Stimulated activated CD8-positive, alpha-beta memory T cell treated with anti-CD3 and anti-CD28 coated beads, Interleukin-2, amount 100 ng/mL, for 48 hours (primary cell): ENCODE measurements around the gene CFAP119.

Experiments
- DNase-seq, 2 donors: peaks; one replicate each; pipeline ENCODE4 v3.0.0-alpha.2; 2020; ENCODE audit warnings: low read depth in 2 of 2

CFAP119 gene

GRCh38 chr16:30762991-30763725 lies 1.3 kb upstream of the CFAP119 start:
- DNase-seq = no peak

GRCh38 chr16:30761427-30761927 lies 385 bp downstream of the CFAP119 start:
- peak; percentile 30 to 35 for DNase-seq

DNA sequence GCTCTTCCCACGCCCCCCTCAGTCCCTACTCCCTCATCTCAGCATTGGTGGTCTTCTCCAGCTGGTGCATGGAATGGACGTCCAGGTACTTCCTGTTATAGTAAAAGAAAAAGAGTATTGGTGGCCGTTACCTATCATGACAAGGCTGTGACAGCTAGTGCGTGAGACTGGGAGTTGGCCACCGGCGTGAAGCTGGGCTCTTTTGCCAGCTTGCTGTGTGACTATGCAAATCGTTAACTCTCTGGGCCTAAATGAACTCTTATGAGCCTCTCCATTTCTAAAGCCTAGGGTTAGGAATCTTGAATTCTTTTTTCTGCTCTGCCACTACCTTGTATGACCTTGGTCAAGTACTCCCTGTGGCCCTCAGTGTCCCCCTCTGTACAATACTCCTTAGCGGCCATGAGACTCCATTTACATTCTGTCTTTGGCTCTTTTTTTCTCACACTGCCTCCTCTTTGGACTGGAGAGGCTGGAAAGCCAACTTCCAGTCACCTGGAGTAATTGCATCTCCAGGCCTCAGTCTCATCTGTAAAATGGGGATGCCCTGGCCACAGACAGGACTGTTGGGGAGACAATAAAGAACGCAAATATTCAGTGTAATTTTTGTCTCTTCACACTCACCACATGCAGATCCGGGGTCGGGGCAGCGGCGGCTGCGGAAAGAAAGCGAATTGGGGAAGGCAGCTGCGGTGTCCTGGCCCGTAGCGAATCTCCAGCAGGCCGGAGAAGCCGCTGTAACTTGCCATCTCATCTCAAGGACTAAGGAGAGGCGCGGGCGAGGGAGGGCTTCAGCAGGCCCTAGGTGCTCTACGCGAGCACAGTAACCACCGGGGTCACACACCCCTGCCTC lies 1.1 kb downstream of the CFAP119 start:
- no peak for DNase-seq

- no peak for DNase-seq
These were observed 1.8 kb downstream of the CFAP119 start for GRCh38 chr16:30760001-30760559.

DNA sequence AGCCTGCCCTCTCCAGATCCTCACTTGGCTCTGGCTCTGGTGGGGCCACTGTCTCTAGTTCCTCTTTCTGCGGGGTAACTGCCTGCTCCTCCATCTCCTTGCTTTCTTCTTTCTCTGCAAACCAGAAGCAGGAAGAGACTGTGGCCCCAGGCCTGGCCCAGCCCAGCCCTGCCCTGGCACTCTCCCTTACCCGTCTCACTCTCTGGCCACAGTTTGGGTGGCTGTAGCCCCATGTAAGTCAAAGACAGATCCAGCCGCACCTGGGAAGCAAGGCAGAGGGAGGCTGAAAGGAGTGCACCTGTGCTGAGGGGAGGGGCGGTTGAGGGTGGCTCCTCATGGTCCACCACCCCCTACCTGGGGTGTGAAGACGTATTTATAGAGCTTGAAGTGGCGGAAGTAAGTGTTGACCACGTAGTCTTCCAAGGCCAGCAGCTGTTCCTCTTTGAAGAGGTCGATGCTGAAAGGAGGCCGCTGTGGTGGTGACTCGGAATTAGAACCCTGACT lies 2.8 kb downstream of the CFAP119 start:
- DNase-seq = no peak

DNA sequence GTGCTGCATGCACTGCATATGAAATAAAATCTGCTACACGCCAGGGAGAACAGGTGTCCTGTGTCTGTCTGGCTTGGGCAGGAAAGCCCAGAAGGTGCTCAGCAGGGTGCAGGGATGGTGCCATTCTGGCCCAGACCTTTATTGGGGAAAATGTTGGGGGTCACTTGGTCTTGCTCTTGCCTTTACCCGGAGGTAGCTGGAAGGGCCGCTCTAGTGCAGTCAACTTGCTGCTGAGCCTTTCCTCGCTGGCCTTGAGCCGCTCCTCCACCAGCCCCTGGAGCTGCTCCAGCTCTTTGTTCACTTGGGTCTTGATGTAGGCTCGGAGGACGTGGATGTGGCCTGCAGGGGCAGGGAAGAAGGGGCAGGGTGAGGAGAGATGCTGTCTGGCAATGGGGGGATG lies 4.5 kb downstream of the CFAP119 start:
- DNase-seq = no peak

DNA sequence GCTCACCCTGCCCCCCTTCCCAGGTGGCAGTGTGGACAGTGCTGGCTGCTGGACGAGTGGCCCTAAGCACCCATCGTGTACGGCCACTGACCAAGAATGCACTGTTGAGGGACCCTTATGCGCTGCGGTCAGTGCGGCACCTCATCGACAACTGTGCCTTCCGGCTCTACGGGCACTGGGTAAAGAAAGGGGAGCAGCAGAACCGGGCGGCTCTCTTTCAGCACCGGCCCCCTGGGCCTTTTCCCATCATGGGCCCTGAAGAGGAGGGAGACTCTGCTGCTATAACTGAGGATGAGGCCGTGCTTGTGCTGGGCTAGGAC lies 5.1 kb downstream of the CFAP119 start:
- DNase-seq = no peak

DNA sequence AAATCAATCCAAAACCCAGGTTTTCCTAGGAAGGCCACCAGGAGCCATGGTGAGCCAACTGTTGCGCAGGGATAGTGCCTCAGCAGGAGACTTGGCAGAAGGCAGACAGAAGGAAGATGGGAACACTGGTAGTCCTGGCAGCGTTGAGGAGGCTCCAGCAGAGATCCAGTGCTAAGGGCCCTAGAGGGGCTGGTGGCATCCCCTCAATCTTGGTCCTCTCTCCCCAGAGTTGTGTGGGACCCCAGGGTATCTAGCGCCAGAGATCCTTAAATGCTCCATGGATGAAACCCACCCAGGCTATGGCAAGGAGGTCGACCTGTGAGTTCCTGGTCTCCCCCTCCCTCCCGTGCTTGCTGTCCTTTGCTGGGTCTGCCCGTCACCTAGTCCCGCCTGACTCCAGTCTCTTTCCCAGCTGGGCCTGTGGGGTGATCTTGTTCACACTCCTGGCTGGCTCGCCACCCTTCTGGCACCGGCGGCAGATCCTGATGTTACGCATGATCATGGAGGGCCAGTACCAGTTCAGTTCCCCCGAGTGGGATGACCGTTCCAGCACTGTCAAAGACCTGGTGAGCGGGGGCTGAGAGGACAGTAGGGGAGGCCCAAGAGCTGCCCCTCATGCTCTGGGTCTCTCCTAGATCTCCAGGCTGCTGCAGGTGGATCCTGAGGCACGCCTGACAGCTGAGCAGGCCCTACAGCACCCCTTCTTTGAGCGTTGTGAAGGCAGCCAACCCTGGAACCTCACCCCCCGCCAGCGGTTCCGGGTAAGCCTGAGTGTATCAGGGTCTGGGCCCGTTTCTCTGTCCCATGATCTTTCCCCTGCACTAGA lies 5.7 kb downstream of the CFAP119 start:
- no peak for DNase-seq

DNA sequence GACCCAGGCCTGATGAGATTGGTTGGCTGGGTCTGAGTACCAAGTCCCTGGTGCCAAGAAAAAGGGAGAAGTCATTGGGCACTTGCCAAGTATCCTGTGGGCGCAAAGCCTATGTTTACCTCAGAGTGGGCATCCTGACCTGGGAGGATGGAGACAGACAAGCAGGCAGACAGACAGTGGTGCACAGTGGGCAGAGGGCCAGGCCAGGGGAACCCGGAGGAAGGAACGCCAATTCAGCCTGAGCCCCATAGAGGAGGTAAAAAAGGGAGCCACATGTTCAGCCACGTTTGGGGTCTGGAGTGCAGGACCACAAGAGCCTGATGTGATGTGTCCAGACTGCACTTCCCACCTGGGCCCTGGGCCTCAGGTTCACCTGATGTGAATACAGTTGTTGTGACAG lies 8.3 kb downstream of the CFAP119 start:
- DNase-seq = no peak

GRCh38 chr16:30750876-30751465 lies 10.9 kb downstream of the CFAP119 start:
- DNase-seq = no peak

DNA sequence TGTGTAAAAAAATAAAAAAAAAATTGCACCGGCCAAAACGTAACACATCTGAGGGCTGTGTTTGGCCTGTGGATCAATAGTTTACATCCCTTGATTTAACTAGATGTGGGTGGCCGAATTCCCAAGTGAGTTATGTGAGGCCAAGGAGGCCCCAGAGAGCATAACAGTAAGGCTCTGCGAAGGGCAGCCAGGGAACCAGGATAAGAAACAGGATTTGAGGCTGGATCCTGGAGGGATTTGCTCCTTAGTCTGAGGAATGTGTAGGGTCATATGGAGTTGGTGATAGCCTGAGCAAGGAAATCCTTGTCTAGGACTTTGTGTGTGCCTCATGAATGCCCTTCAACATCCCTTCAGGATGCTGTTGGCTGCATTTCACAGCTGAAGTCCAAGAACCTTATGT lies 11.7 kb downstream of the CFAP119 start:
- no peak for DNase-seq

GRCh38 chr16:30748634-30749445 lies 13.0 kb downstream of the CFAP119 start:
- peak in 1 of 2 donors; percentile 16 for DNase-seq

DNA sequence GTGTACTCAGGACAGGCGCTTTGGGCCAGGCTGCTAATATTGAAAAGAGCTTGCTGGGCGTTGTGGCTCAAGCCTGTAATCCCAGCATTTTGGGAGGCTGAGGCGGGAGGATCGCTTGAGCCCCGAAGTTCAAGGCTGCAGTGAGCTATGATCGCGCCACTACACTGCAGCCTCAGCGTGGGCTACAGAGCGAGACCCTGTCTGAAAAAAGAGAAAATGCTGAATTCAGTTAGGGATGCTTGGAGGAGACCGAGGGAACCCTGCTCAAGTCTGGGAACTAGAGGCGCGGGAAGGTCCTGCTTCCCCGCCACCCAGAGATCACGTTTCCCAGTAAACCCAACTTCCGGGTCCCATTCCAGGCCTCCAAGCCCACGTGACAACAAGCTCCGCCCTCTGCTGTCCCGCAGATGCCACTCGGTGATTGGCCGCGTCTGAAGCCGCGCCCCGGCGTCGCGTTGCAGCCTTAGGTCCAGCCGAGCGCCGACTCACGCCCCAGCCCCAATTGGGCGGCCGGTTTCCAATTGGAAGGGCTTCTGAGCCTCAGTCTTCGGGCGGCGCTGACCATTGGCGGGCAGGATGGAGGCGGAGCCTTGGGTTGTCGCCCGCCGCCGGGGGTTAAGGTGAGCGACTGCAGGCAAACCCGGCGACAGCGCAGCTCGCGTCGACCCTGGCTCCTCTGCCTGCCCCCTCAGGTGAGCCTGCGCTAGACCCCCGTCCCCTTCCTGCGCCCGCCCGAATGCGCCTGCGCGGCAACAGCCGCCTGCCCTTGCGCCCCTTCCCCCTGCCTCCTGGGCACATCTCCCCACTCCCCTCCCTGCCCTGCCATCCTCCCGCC lies 13.8 kb downstream of the CFAP119 start, which contains the start of gene PHKG2:
Gene PHKG2 (plus strand): TSS at position 627 of the 835 bp plus-strand sequence. CDS start 396 bp downstream, outside the sequence.
- peak; percentile 97 to 98 for DNase-seq

DNA sequence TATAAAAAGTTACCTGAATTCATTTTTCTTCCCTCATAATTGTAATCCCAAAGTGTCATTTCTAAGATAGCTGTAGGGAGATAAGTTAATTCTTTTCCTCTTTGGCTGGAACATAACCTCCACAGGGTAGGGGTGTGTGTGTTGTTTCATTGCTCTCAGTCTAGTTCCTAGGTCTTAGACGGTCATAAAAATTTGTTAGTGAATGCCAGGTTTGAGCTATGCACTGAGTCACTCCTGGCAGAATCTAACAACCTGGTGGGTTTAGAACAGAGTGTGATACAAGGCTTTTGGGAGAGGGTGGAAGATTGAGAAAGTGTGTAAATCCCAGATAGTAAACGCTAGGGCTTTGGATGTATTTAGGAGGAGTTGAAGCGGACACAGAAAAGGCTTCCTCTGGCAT lies 14.5 kb downstream of the CFAP119 start:
- no peak for DNase-seq

- DNase-seq = no peak
These were observed 15.2 kb downstream of the CFAP119 start for GRCh38 chr16:30746638-30747175.

GRCh38 chr16:30745082-30745481 lies 16.8 kb downstream of the CFAP119 start:
- DNase-seq = no peak

GRCh38 chr16:30744183-30744582 lies 17.7 kb downstream of the CFAP119 start:
- DNase-seq = no peak

- no peak for DNase-seq
These were observed 18.1 kb downstream of the CFAP119 start for GRCh38 chr16:30743716-30744115.

GRCh38 chr16:30741461-30741914 lies 20.4 kb downstream of the CFAP119 start:
- no peak for DNase-seq
